GM12873 (cell line): ENCODE measurements around the gene MYL6B.

Source experiments
- TF ChIP-seq, protein P1 (sequence below): IDR thresholded peaks from 2 replicates; pipeline ENCODE4 v1.5.1; 2012; ENCODE audit warnings: low read depth, mild to moderate bottlenecking, moderate library complexity, low read length, control low read depth; ENCODE audit not compliant: insufficient read depth; ENCODE audit errors: missing control alignments

Gene MYL6B

DNA sequence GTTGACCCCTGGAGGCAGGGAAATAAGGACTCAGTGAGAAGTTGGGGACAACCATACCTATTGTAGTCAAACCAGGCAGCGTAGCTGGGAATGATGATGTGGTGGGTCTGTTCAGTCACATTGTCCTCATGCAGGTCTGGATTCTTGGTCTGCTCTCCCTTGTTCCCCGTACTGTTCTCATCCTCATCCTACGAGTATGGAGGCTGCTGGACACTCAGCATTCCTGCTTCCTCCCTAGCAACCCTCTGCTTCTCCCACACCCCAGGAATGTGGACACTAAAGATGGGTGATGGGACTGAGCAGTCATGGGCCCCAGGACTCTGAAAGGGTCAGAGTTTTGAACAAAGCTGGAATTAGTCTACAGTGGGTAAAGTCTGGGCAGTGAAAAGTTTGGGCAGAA is 26.0 kb downstream of the MYL6B start:
- TF ChIP-seq, protein P1, sequence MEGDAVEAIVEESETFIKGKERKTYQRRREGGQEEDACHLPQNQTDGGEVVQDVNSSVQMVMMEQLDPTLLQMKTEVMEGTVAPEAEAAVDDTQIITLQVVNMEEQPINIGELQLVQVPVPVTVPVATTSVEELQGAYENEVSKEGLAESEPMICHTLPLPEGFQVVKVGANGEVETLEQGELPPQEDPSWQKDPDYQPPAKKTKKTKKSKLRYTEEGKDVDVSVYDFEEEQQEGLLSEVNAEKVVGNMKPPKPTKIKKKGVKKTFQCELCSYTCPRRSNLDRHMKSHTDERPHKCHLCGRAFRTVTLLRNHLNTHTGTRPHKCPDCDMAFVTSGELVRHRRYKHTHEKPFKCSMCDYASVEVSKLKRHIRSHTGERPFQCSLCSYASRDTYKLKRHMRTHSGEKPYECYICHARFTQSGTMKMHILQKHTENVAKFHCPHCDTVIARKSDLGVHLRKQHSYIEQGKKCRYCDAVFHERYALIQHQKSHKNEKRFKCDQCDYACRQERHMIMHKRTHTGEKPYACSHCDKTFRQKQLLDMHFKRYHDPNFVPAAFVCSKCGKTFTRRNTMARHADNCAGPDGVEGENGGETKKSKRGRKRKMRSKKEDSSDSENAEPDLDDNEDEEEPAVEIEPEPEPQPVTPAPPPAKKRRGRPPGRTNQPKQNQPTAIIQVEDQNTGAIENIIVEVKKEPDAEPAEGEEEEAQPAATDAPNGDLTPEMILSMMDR: no peak

DNA sequence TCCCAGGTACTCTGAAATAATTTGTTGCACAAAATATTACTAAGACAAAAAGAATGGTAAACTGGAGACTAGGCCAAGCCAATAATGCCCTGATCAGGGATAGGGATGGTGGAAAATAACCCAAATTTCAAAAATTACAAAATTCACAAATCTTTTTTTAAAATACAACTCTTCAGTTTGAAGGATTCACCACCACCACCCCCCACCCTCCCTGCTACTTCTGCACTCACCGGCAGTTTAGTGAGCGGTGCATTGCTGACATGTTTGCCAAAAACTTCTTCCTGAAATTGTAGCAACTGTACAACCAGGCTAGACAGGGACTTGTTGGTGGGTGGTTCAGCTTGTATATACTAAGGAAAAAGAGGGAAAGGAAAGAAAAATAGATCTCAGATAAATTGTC is 34.6 kb downstream of the MYL6B start:
- TF ChIP-seq, protein P1: no peak

DNA sequence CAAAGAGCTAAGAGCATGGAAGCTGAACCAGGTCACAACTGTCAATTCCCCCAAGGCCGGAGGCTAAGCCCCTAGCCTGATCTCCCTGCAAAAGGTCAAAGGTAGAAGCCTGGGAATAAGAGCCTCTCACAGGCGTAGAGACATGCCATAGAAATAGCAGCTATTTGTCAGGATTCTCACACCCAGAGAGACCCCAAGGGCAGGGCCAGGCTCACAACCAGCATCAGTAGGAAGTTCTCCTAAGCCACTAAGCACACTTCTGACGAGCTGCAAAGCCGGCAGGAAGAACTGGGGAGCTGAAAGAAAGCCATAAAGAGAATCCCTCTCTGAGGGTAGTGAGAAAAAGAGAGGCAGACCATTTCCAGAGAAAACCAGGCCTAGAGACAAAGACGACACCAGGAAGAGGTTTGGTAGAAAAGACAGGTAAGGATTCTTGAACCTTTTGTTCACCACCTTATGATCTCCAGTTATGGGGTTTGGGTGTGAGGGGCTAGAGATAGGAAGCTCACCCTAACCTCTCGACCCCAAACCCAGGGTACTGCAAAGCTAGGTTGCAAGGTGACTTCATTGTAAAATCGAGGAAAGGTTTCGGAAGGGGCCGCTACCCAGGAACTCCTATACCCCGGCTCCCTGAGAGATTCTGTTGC is 35.9 kb downstream of the MYL6B start:
- TF ChIP-seq, protein P1: no peak

DNA sequence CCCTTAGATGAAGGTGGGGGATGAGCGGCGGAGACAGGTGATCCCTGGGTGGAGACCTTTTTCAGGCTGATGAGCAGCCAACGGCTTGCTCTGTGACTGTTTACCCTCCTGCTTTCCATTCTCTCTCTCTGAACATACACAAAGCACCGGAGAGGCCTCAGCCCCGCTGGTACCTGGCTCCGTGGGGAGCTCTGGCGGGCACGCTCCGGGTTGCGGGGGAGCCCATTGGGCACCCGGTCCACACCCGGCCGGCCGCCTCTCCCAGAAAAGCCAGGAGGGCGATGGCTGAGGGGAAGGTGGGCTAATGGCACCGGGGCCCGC is 36.4 kb downstream of the MYL6B start:
- TF ChIP-seq, protein P1: no peak

DNA sequence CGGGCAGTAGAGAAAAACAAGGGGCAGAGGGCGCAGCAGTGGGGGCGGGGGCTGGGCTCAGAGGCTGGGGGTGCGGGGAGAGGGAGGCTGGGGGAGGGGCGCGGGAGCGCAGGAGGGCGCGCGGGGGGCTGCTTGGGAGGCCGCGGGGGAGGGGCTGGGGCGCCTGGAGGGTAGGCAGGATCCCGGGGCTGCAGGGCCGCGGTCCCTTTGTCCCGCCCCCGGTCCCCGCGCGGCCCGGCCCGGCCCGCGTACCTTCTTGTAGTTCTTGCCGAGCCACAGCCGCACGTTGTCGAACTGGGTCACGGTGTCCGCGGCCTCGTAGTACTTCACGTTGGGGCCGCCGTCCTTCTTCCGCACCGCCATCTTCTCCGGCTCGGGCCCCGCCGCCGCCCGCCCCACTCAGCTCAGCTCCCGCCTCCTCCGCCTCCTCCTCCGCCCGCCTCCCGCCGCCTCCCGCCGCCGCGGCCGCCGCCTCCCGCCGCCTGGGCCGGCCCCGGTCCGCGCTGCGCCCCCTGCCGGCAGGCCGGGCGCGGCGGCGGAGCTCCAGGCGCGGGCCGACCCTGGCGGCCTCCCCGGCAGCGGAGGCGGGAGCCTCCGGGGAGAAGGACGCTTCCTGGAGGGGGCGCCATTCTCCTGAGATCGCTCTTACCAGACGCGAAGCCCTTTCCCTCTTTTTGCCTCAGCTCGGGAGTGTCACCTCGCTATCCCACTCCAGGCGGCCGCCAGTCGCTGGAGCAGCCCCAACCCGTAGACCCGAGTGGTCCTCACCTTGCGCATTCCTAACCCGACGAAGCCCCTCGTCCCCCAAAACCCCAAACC is 36.9 kb downstream of the MYL6B start, which contains the start of gene SMARCC2:
SMARCC2 (minus strand) TSS at position 385 of the 819 bp plus-strand sequence; CDS start at position 363, 22 bp downstream.
- TF ChIP-seq, protein P1: peak; percentile 82

DNA sequence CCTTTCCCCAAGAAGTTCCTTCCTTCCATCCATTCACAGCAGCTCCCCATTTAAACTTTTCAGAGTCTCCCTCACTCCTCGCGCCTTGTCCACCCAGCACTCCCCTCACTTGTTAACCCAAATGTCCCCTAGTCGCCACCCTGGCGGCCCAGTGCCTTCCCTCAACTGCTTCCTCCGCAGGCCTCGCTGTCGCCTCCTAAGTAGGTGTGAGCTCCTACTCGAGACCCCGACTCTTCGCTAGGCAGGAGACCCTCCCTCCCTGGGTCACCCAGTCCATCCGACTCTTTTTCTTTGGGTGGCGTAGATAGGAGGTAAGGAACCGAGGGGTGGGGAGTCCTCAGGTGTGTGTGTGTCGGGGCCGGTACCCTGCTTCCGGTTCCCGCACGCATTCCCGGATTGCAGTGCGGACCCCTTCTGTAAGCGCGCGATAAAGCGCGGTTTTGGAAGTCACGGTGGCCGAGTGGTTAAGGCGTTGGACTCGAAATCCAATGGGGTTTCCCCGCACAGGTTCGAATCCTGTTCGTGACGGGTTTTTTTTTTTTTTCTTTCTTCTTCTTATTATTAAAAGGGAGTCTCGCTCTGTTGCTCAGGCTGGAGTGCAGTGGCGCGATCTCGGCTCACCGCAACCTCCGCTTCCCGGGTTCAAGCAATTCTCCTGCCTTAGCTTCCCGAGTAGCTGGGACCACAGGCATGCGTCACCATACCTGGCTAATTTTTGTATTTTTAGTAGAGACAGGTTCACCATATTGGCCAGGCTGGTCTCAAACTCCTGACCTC is 37.7 kb downstream of the MYL6B start:
- TF ChIP-seq, protein P1: no peak

DNA sequence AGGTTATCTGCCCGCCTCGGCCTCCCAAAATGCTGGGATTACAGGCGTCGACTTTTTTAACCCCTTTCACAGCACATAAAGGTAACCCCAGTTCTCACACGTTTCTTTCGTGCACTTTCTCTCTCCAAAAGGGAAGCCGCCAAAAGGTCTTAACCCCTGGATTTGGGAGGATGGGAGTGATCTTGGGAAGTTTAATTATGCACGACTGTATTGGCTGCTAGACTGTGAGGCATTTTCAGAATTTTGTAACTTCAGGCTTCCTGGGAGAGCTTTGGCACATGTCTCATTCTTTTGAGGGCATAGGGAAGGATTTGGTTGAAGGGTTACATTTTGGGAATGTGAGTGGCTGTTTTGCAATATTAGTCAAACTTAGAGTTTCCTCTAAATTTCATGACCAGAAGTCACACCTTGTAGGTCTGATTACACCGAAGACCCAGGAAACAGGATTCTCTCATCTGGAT is 38.3 kb downstream of the MYL6B start:
- TF ChIP-seq, protein P1: no peak
